ENCODE results near the gene HOMER2.
"Not testable (repeated sequence)": the region's sequence is repeated elsewhere in the genome, so short reads cannot be mapped to it uniquely, and the experiment has no call there.

HOMER2 gene

DNA sequence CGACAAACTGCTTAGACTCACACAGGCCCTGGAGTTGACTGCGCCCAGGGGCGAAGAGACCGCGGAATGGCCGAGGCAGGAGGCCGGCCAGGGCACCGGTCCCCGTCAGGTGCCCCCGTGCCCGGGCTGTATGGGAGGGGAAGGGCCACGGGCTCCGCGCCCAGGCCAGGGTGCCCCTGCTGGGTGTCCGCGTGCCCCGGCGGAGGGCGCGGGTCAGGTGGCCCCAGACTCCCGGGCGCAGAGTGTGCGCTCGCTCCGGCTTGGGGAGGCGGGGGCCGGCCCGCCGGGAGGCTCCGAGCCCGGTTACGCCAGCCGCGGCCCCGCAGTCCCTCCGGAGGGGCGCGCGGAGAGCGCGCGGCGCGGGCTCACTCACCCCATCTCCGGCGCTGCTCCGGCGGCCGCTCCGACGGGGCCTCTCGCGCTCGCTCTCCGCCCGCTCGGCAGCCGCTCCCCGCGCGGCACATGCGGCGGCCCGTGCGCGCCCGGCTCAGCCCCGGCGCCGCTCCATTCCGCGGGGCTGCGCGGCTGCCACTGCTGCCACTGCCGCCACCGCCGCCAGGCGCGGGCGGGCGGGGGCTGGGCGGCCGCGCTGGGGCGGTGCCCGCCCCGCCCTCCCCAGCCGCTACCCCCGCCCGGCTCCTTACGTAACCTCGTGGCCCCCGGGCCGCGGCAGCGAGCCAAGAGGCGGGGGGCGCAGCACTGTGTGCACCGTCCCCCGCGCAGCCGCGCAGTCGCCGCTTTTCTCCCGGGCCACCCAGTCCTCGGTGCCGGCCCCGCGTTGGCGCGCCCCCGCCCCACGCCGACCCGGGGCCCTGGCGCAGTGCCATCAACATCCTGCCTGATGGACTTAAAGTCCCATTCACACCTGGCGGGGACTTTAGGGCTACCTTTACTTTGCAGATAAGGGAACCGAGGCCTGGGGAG is at the start of gene HOMER2:
TSS of gene HOMER2 (minus strand) at position 563 of the 924 bp plus-strand sequence. CDS start at position 378, 185 bp downstream.
- in situ Hi-C loops (cut with HindIII; ENCODE audit: low sequenced_read_pairs) = loop anchor here (5.0 kb wide), 2 partner anchors 50 to 105 kb away; no protein-coding TSS in a partner anchor
- no peak for DNase-seq (ENCODE audit: low read depth)
- H3K4me3 ChIP-seq (ENCODE audit: low read depth, low read length) = peak within 1 kb of the TSS; percentile 45
- TF ChIP-seq, protein P1, sequence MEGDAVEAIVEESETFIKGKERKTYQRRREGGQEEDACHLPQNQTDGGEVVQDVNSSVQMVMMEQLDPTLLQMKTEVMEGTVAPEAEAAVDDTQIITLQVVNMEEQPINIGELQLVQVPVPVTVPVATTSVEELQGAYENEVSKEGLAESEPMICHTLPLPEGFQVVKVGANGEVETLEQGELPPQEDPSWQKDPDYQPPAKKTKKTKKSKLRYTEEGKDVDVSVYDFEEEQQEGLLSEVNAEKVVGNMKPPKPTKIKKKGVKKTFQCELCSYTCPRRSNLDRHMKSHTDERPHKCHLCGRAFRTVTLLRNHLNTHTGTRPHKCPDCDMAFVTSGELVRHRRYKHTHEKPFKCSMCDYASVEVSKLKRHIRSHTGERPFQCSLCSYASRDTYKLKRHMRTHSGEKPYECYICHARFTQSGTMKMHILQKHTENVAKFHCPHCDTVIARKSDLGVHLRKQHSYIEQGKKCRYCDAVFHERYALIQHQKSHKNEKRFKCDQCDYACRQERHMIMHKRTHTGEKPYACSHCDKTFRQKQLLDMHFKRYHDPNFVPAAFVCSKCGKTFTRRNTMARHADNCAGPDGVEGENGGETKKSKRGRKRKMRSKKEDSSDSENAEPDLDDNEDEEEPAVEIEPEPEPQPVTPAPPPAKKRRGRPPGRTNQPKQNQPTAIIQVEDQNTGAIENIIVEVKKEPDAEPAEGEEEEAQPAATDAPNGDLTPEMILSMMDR (IDR thresholded peaks at IDR 0.05; ENCODE audit: low read depth, low read length, missing control alignments) = no peak

DNA sequence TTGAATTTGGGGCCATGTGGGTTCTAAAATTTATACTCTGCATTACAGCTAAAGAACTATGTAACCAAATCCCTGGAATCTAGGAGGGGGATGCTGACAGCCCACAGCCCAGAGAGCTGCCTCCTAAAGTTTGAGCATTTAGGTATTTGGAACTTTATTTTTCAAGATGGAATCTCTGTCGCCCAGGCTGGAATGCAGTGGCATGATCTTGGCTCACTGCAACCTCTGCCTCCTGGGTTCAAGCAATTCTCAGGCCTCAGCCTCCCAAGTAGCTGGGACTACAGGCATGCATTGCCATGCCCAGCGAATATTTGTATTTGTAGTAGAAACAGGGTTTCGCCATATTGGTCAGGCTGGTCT is 48.1 kb upstream of the HOMER2 start:
- not testable (repeated sequence) for H3K4me3 ChIP-seq (ENCODE audit: low read depth, low read length); DNase-seq (ENCODE audit: low read depth)
- in situ Hi-C loops (cut with HindIII; ENCODE audit: low sequenced_read_pairs) = loop anchor here (5.0 kb wide), 1 partner anchor 48 kb away; the partner anchor contains the start of gene HOMER2

DNA sequence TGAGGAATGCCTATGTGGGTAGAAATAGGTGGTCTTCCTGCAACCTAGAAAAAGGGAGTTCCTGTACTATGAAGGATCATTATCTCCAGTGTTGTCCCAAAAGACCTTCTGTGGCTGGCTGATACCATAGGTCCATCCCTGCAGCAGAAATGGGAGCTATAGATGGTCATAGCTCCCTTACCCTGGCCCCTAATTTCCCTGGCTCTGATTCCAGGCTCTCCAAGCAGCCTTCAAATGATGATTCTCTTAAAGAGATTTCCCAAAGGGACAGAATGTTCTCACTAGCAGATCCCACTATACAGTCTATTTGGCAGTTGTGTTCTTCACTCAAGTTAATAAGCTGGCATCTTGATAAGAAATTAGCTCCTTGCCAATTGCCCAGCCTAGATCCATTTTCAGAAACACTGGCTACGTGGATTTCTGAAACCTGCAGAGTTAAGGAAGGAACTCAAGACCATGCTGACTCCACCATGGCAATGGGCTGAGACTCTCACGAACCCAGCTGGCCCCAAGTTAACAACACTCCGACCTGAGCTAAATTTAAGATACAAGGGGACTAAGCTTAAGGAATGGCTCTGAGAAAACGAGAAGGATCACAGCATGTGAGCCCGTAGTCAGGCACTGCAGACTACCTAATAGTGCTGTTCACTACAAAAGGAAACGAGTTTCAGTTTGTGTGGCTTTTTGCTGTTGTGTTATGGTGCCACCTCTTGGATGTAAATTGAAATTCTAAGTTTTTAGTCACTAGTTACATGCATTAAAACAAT is 47.6 kb upstream of the HOMER2 start:
- in situ Hi-C loops (cut with HindIII; ENCODE audit: low sequenced_read_pairs) = loop anchor here (5.0 kb wide), 1 partner anchor 48 kb away; the partner anchor contains the start of gene HOMER2
- DNase-seq (ENCODE audit: low read depth) = peak; percentile 56
- TF ChIP-seq, protein P1 (IDR thresholded peaks at IDR 0.05; ENCODE audit: low read depth, low read length, missing control alignments) = peak; percentile 50
- H3K4me3 ChIP-seq (ENCODE audit: low read depth, low read length) = no peak overlapping the region

GRCh38 chr15:82999426-82999825 is 46.9 kb upstream of the HOMER2 start:
- TF ChIP-seq, protein P1 (IDR thresholded peaks at IDR 0.05; ENCODE audit: low read depth, low read length, missing control alignments) = no peak
- no peak overlapping the region for H3K4me3 ChIP-seq (ENCODE audit: low read depth, low read length)
- in situ Hi-C loops (cut with HindIII; ENCODE audit: low sequenced_read_pairs) = no loop called here
- no peak for DNase-seq (ENCODE audit: low read depth)

DNA sequence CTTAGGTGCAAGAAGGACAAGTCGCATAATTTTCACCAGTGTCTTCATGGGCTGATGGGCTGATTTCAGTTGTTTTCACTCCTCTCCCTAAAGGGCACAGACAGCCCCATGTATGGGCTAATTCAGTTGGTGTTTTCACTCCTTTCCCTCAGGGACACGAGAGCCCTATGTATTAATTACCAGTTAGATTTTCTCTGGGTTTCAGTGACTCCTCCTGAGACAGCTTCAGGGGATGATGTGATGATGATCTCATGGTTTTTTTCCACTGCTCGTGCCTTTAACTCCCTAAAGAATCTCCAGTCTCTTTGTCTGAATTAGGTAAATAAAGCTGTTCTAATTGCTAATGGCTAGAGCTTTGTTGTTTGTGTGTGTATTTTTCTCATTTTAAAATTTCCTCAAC is 43.4 kb upstream of the HOMER2 start:
- TF ChIP-seq, protein P1 (IDR thresholded peaks at IDR 0.05; ENCODE audit: low read depth, low read length, missing control alignments) = no peak
- no peak overlapping the region for H3K4me3 ChIP-seq (ENCODE audit: low read depth, low read length)
- no peak for DNase-seq (ENCODE audit: low read depth)
- in situ Hi-C loops (cut with HindIII; ENCODE audit: low sequenced_read_pairs) = no loop called here

- TF ChIP-seq, protein P1 (IDR thresholded peaks at IDR 0.05; ENCODE audit: low read depth, low read length, missing control alignments) = no peak
- in situ Hi-C loops (cut with HindIII; ENCODE audit: low sequenced_read_pairs) = no loop called here
- no peak overlapping the region for H3K4me3 ChIP-seq (ENCODE audit: low read depth, low read length)
- no peak for DNase-seq (ENCODE audit: low read depth)
These were observed 42.6 kb upstream of the HOMER2 start for GRCh38 chr15:82995076-82995475.
